DMS79 (cell line): ENCODE data around the gene PAPPA.
A peak's percentile ranks its signal among the peaks of the same experiment; 100 is the strongest.

Experiments
- DNase-seq: peaks from one replicate; lab custom pipeline; 2025; lab: John Stamatoyannopoulos, UW

PAPPA gene

GRCh38 chr9:116232424-116233159, 79.0 kb downstream of the PAPPA start:
- DNase-seq, result peak; percentile 40

- no peak for DNase-seq
Observed at GRCh38 chr9:116233160-116233530, 79.6 kb downstream of the PAPPA start.

- DNase-seq, result no peak
Observed at GRCh38 chr9:116234081-116234480, 80.5 kb downstream of the PAPPA start.

- DNase-seq, result no peak
Observed at GRCh38 chr9:116236979-116237378, 83.4 kb downstream of the PAPPA start.

- no peak for DNase-seq
Observed at GRCh38 chr9:116237456-116237855, 83.9 kb downstream of the PAPPA start.

- DNase-seq, result no peak
Observed at GRCh38 chr9:116238225-116238624, 84.6 kb downstream of the PAPPA start.

- DNase-seq, result no peak
Observed at GRCh38 chr9:116238776-116239340, 85.3 kb downstream of the PAPPA start.

GRCh38 chr9:116243708-116244107, 90.1 kb downstream of the PAPPA start:
- DNase-seq, result no peak

GRCh38 chr9:116247284-116247683, 93.7 kb downstream of the PAPPA start:
- no peak for DNase-seq

GRCh38 chr9:116247791-116248374, 94.3 kb downstream of the PAPPA start:
- no peak for DNase-seq

GRCh38 chr9:116250891-116251290, 97.3 kb downstream of the PAPPA start:
- no peak for DNase-seq

GRCh38 chr9:116251366-116251765, 97.8 kb downstream of the PAPPA start:
- no peak for DNase-seq

GRCh38 chr9:116260531-116260930, 106.9 kb downstream of the PAPPA start:
- DNase-seq, result no peak

GRCh38 chr9:116262448-116262847, 108.9 kb downstream of the PAPPA start:
- no peak for DNase-seq

GRCh38 chr9:116264361-116264760, 110.8 kb downstream of the PAPPA start:
- no peak for DNase-seq

GRCh38 chr9:116267021-116267420, 113.4 kb downstream of the PAPPA start:
- no peak for DNase-seq

- no peak for DNase-seq
Observed at GRCh38 chr9:116269250-116269649, 115.7 kb downstream of the PAPPA start.

- no peak for DNase-seq
Observed at GRCh38 chr9:116270546-116270945, 117.0 kb downstream of the PAPPA start.

GRCh38 chr9:116271340-116271739, 117.7 kb downstream of the PAPPA start:
- DNase-seq, result no peak

- no peak for DNase-seq
Observed at GRCh38 chr9:116271991-116272390, 118.4 kb downstream of the PAPPA start.

GRCh38 chr9:116274293-116274692, 120.7 kb downstream of the PAPPA start:
- DNase-seq, result no peak

GRCh38 chr9:116275418-116276195, 122.0 kb downstream of the PAPPA start:
- DNase-seq, result no peak

- no peak for DNase-seq
Observed at GRCh38 chr9:116276196-116276493, 122.6 kb downstream of the PAPPA start.
